DND-41 (cell line): ENCODE results near the gene S100A16.

Experiments
- CTCF ChIP-seq: IDR thresholded peaks from 2 replicates; pipeline ENCODE4 v1.5.1; 2012; ENCODE audit warnings: borderline replicate concordance, low read length, moderate library complexity, mild to moderate bottlenecking; ENCODE audit not compliant: poor library complexity, severe bottlenecking; ENCODE audit errors: extremely low read depth
- EZH2 ChIP-seq: IDR thresholded peaks from 3 replicates; pipeline ENCODE4 v1.6.1; 2012; ENCODE audit warnings: borderline replicate concordance, low read depth, mild to moderate bottlenecking, moderate library complexity, low read length, inconsistent platforms; ENCODE audit not compliant: severe bottlenecking

- TF ChIP-seq CTCF (no peak), EZH2 (no peak)
Measured at GRCh38 chr1:153577138-153577537, 35.8 kb downstream of the S100A16 start.
